Activated CD8-positive, alpha-beta T cell treated with anti-CD3 and anti-CD28 coated beads, Interleukin-2, amount 10 ng/mL, durations not matched to agents 7 days and 5 days (primary cell): Measurements from ENCODE around the gene RGS13. TPM values are rescaled to one million over a fixed set of nuclear protein-coding genes. Genes with fewer than 3 reads are reported as not detected.

Source experiments
- ATAC-seq: fragments of 150-1000 bp; cut with Tn5 transposase; one replicate; pipeline ENCODE4 v1.10.0; 2021; ENCODE audit warnings: moderate library complexity
- CTCF ChIA-PET: fragments of 350-600 bp; sonication (Branson Sonifier 250); formaldehyde crosslinking; loops from one replicate; lab custom pipeline; 2021; ENCODE audit warnings: antibody characterized with exemption; lab: Charles Lee
- POLR2A ChIA-PET: fragments of 350-600 bp; sonication (Branson Sonifier 250); formaldehyde crosslinking; loops from one replicate; lab custom pipeline; 2021; ENCODE audit warnings: antibody characterized with exemption; lab: Charles Lee
- DNase-seq: peaks from one replicate; pipeline ENCODE4 v3.0.0-alpha.2; 2020
- H3K27ac Mint-ChIP-seq: one replicate; pipeline ENCODE4 v1.8.0; 2021; ENCODE audit warnings: mild to moderate bottlenecking, mixed read lengths
- H3K27me3 Mint-ChIP-seq: one replicate; pipeline ENCODE4 v1.8.0; 2021; ENCODE audit warnings: low read depth, mixed read lengths
- H3K36me3 Mint-ChIP-seq: one replicate; pipeline ENCODE4 v1.8.0; 2021; ENCODE audit warnings: low read depth, mixed read lengths
- H3K4me1 Mint-ChIP-seq: one replicate; pipeline ENCODE4 v1.8.0; 2021; ENCODE audit warnings: low read depth, mixed read lengths
- H3K4me3 Mint-ChIP-seq: one replicate; pipeline ENCODE4 v1.8.0; 2021; ENCODE audit warnings: mild to moderate bottlenecking, mixed read lengths
- H3K9me3 Mint-ChIP-seq: one replicate; pipeline ENCODE4 v1.8.0; 2022; ENCODE audit warnings: mixed read lengths; ENCODE audit not compliant: insufficient read depth
- total RNA-seq, 2 experiments: library from RNA; stranded (reverse); gene quantifications; one replicate each; pipeline ENCODE4 v1.2.3, GENCODE V29; 2021

RGS13 gene
- total RNA-seq, 2 experiments from 2014 or later = not detected

- peaks cover 17% of the 10 kb centered on the region for H3K27me3 Mint-ChIP-seq
- H3K4me3 Mint-ChIP-seq = no peak overlapping the region
- H3K27ac Mint-ChIP-seq = no peak overlapping the region
- ChIA-PET CTCF (interaction anchor here (1.0 kb wide), 1 partner anchor 15 kb away, joined by 4 read pairs; no protein-coding TSS in a partner anchor), POLR2A (no interaction called here)
- no peaks in the 10 kb centered on the region for H3K4me1 Mint-ChIP-seq
- no peak for ATAC-seq
- H3K9me3 Mint-ChIP-seq = no peaks in the 10 kb centered on the region
- no peaks in the 10 kb centered on the region for H3K36me3 Mint-ChIP-seq
- no peak for DNase-seq
These were observed 7.4 kb upstream of the RGS13 start for GRCh38 chr1:192628396-192629057.

- POLR2A ChIA-PET = no interaction called here
- no peak for ATAC-seq
These were observed 6.3 kb upstream of the RGS13 start for GRCh38 chr1:192629612-192630011.

GRCh38 chr1:192630521-192631287 lies 5.2 kb upstream of the RGS13 start:
- peaks cover 18% of the 10 kb centered on the region for H3K27me3 Mint-ChIP-seq
- no peak overlapping the region for H3K4me3 Mint-ChIP-seq
- ChIA-PET POLR2A (no interaction called here), CTCF (interaction anchor here (1.2 kb wide), 1 partner anchor 157 kb away, joined by 4 read pairs; no protein-coding TSS in a partner anchor)
- ATAC-seq (no peak), DNase-seq (no peak)
- no peaks in the 10 kb centered on the region for H3K36me3 Mint-ChIP-seq
- H3K4me1 Mint-ChIP-seq = no peaks in the 10 kb centered on the region
- H3K27ac Mint-ChIP-seq = no peak overlapping the region
- H3K9me3 Mint-ChIP-seq = no peaks in the 10 kb centered on the region

More at GRCh38 chr1:192629612-192630011, 6.3 kb upstream of the RGS13 start:
- Mint-ChIP-seq H3K27me3 (peaks cover 17% of the 10 kb centered on the region), H3K4me3 (no peak overlapping the region), H3K4me1 (no peaks in the 10 kb centered on the region), H3K27ac (no peak overlapping the region), H3K9me3 (no peaks in the 10 kb centered on the region), H3K36me3 (no peaks in the 10 kb centered on the region)
- CTCF ChIA-PET = interaction anchor here (1.0 kb wide), 1 partner anchor 13 kb away, joined by 4 read pairs; no protein-coding TSS in a partner anchor
- no peak for DNase-seq

GRCh38 chr1:192631749-192632148 lies 4.2 kb upstream of the RGS13 start:
- Mint-ChIP-seq H3K4me3 (no peak overlapping the region), H3K36me3 (no peaks in the 10 kb centered on the region), H3K27me3 (peaks cover 18% of the 10 kb centered on the region), H3K27ac (no peak overlapping the region), H3K4me1 (no peaks in the 10 kb centered on the region), H3K9me3 (no peaks in the 10 kb centered on the region)
- ATAC-seq (no peak), DNase-seq (no peak)
- ChIA-PET POLR2A (no interaction called here), CTCF (interaction anchor here (1.1 kb wide), 1 partner anchor 8 kb away, joined by 3 read pairs; no protein-coding TSS in a partner anchor)

GRCh38 chr1:192632188-192632587 lies 3.8 kb upstream of the RGS13 start:
- H3K4me3 Mint-ChIP-seq = no peak overlapping the region
- no peaks in the 10 kb centered on the region for H3K36me3 Mint-ChIP-seq
- ATAC-seq (no peak), DNase-seq (no peak)
- no peak overlapping the region for H3K27ac Mint-ChIP-seq
- POLR2A ChIA-PET = no interaction called here
- H3K4me1 Mint-ChIP-seq = no peaks in the 10 kb centered on the region
- CTCF ChIA-PET = interaction anchor here (1.1 kb wide), 1 partner anchor 9 kb away, joined by 3 read pairs; no protein-coding TSS in a partner anchor
- H3K9me3 Mint-ChIP-seq = no peaks in the 10 kb centered on the region
- peaks cover 18% of the 10 kb centered on the region for H3K27me3 Mint-ChIP-seq

GRCh38 chr1:192632641-192633532 lies 3.1 kb upstream of the RGS13 start:
- Mint-ChIP-seq H3K4me3 (no peak overlapping the region), H3K9me3 (no peaks in the 10 kb centered on the region), H3K36me3 (no peaks in the 10 kb centered on the region), H3K27ac (no peak overlapping the region), H3K27me3 (peaks cover 18% of the 10 kb centered on the region), H3K4me1 (no peaks in the 10 kb centered on the region)
- POLR2A ChIA-PET = no interaction called here
- CTCF ChIA-PET = interaction anchor here (1.1 kb wide), 1 partner anchor 9 kb away, joined by 3 read pairs; no protein-coding TSS in a partner anchor
- DNase-seq (no peak), ATAC-seq (no peak)

- no peaks in the 10 kb centered on the region for H3K4me1 Mint-ChIP-seq
- no peak overlapping the region for H3K4me3 Mint-ChIP-seq
- no peak for DNase-seq
These were observed 2.3 kb upstream of the RGS13 start for GRCh38 chr1:192633533-192634253.

GRCh38 chr1:192635041-192635440 lies 906 bp upstream of the RGS13 start:
- ChIA-PET POLR2A (interaction anchor here (1.0 kb wide), 1 partner anchor 174 kb away, joined by 3 read pairs; no protein-coding TSS in a partner anchor), CTCF (no interaction called here)
- no peak overlapping the region for H3K4me3 Mint-ChIP-seq
- DNase-seq = no peak
- peaks cover 18% of the 10 kb centered on the region for H3K27me3 Mint-ChIP-seq
- H3K9me3 Mint-ChIP-seq = no peaks in the 10 kb centered on the region
- H3K36me3 Mint-ChIP-seq = no peaks in the 10 kb centered on the region
- H3K4me1 Mint-ChIP-seq = no peaks in the 10 kb centered on the region
- H3K27ac Mint-ChIP-seq = no peak overlapping the region
- ATAC-seq = no peak

More at GRCh38 chr1:192633533-192634253, 2.3 kb upstream of the RGS13 start:
- Mint-ChIP-seq H3K27ac (no peak overlapping the region), H3K9me3 (no peaks in the 10 kb centered on the region), H3K36me3 (no peaks in the 10 kb centered on the region), H3K27me3 (peaks cover 18% of the 10 kb centered on the region)
- ChIA-PET POLR2A (interaction anchor here (1.0 kb wide), 1 partner anchor 176 kb away, joined by 3 read pairs; no protein-coding TSS in a partner anchor), CTCF (no interaction called here)
- ATAC-seq = no peak

- ChIA-PET CTCF (no interaction called here), POLR2A (no interaction called here)
- ATAC-seq = no peak
- peaks cover 1% of the 10 kb centered on the region for H3K27me3 Mint-ChIP-seq
- no peak overlapping the region for H3K27ac Mint-ChIP-seq
- no peaks in the 10 kb centered on the region for H3K4me1 Mint-ChIP-seq
- H3K9me3 Mint-ChIP-seq = no peaks in the 10 kb centered on the region
- H3K36me3 Mint-ChIP-seq = no peaks in the 10 kb centered on the region
- DNase-seq = no peak
- no peak overlapping the region for H3K4me3 Mint-ChIP-seq
These were observed 3.8 kb downstream of the RGS13 start for GRCh38 chr1:192639607-192640368.

- no peak overlapping the region for H3K4me3 Mint-ChIP-seq
- DNase-seq = no peak
- H3K9me3 Mint-ChIP-seq = no peaks in the 10 kb centered on the region
- POLR2A ChIA-PET = no interaction called here
- no peaks in the 10 kb centered on the region for H3K4me1 Mint-ChIP-seq
- CTCF ChIA-PET = no interaction called here
- H3K27ac Mint-ChIP-seq = no peak overlapping the region
- ATAC-seq = no peak
- H3K27me3 Mint-ChIP-seq = peaks cover 5% of the 10 kb centered on the region
- H3K36me3 Mint-ChIP-seq = no peaks in the 10 kb centered on the region
These were observed 16.2 kb downstream of the RGS13 start for GRCh38 chr1:192652159-192652558.
